GM19438 (cell line): Measurements from ENCODE around the gene IKZF1.

Source experiments
- ATAC-seq: cut with Tn5 transposase; IDR thresholded peaks from one replicate; pipeline ENCODE4 v1.9.1; 2021; ENCODE audit warnings: low read depth; ENCODE audit not compliant: unreplicated experiment

IKZF1 gene

DNA sequence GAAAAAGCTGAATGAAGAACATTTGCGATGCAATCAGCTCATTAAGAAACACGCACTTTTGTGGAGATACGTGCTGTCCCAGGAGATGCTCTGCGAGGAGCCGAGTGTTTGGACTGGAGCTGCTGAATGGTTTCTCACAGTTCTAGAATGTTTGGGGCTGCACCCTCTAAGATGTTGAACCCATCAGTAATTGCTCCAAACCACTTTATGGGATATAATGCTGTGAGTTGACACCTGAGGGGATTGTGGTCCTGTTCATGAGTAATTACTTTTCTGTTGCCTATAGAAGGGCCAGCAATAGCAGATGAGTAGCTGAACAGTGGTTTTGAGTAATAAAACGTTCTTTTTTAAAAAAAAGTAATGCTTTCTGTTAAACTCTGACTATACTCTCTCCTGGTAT, 63.1 kb downstream of the IKZF1 start:
- ATAC-seq: no peak

DNA sequence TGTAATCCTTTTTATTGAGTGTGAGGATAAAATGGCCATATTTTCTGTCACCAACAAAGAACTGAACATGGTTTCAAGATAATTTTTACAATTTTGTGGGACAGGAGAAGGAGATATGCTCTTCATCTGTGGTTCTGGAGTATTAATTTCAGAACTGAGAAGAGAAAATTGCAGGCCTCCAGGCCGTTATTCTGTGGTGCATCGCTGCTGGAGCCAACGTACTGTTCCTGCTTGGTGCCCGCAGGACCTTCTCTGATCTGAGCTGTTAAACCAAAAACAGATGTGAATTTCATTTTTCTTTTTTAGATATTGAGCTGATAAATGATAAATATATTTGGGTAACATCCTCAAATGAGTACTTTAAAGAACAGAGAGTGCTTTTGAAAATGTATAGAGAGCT, 63.9 kb downstream of the IKZF1 start:
- ATAC-seq: no peak

DNA sequence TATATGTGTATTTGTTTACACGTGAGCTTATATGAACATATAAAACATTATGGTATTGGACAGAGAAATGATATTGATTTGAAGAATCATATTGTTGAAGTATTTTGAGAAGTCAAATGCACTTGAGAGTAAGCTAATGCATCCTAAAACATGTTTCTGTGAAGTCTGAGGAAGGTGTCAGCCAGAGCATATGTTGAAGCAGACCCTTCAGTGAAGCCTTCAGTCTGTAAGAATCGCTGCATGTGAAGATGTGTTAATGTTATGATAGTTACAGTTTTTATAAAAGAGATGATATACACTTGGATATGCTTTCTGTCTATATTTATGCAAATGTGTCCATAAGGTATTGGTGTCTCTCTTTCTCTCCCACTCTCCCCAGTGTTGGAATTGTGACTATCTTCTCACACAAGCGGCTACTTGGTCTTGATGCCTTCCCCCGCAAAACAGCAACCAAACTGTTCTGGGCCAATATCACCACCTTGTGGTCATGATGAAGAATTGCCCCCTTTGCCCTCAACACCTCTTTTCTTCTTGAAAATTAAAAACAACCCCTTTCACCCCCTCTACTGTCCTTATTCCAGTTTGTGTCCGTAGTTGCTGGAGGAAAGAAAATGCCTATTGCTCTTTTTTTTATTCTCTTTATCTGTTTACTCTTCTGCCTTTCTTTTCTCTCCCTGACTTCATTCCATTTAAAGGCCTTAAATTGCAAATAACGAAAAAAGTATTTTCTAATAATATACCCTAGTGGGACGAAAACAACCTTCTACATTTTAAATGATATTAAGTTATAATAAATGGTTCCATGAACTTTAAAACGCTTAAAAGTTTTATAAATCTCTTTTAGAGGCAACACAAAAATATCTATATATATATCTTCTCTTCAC, 64.9 kb downstream of the IKZF1 start:
- ATAC-seq: no peak

DNA sequence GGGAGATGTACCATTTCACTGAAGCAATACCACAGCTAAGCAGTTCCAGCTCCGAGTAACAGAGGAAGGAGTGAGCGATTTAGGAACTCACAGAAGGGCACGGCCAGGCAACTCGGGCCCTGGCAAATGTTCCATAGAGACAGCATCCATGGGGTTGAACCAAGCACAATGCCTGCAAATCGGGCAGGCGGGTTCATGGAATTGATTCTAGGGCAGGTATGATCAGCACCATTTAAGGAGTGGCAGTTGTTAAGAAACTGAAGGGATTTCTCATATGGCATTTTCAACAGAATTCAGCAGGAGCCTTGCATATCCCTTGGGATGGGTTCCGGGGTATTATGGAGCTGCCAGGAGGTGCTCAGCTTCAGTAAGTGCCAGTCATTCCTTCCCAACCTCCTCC, 66.4 kb downstream of the IKZF1 start:
- ATAC-seq: no peak

DNA sequence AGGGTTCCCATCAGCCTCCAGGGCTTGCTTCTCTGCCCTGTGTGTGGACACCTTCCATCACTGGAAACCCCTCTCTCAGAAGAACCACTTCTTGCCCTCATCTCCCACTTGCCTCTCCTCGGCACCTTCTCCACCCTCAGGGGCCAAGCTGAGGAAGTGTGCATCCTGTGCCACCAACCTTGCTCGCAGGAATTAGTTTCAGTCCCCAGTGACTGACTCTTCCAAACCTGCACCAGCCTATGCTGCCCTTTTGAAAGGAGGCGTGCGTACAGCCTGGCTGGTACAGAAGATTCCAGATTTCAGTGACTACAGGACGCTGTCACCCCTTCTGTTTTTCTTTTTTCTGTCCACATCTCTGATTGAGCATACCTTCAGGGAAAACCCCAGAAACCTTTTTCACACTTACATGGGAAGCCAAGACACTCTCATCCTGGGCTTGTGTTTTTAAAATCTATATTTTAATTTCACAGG, 67.1 kb downstream of the IKZF1 start:
- no peak for ATAC-seq

GRCh38 chr7:50372923-50373322, 68.4 kb downstream of the IKZF1 start:
- ATAC-seq: no peak

DNA sequence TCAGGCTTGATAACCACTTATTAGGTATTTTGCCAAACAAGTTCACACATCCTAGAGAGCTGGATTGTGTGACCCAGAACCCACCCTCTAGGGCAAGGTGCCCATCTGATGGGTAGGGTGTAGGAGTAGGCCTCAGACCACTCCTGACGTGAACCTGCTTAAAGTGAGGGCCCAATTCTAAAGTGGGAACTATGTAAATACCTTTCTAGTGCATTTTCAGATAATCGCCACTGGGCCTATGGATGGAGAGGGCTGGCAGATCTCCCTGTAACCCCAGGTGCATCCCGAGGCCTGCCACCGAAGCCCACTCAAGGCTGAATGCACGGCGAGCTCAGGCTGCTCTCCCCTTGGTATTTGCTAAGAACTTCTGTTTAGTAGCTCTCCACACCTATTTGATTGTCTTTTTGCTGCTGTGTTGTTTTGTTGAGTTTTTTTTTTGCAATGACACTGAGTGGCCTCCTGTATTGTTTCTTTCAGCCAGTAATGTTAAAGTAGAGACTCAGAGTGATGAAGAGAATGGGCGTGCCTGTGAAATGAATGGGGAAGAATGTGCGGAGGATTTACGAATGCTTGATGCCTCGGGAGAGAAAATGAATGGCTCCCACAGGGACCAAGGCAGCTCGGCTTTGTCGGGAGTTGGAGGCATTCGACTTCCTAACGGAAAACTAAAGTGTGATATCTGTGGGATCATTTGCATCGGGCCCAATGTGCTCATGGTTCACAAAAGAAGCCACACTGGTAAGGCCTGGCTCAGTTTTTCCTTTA, 71.7 kb downstream of the IKZF1 start:
- no peak for ATAC-seq

- ATAC-seq: no peak
Observed at GRCh38 chr7:50377356-50377755, 72.8 kb downstream of the IKZF1 start.

GRCh38 chr7:50379082-50379481, 74.6 kb downstream of the IKZF1 start:
- ATAC-seq: no peak

GRCh38 chr7:50379539-50379938, 75.0 kb downstream of the IKZF1 start:
- no peak for ATAC-seq

- no peak for ATAC-seq
Observed at GRCh38 chr7:50382455-50382854, 77.9 kb downstream of the IKZF1 start.

- no peak for ATAC-seq
Observed at GRCh38 chr7:50387351-50387750, 82.8 kb downstream of the IKZF1 start.

GRCh38 chr7:50389961-50390360, 85.4 kb downstream of the IKZF1 start:
- ATAC-seq: no peak

DNA sequence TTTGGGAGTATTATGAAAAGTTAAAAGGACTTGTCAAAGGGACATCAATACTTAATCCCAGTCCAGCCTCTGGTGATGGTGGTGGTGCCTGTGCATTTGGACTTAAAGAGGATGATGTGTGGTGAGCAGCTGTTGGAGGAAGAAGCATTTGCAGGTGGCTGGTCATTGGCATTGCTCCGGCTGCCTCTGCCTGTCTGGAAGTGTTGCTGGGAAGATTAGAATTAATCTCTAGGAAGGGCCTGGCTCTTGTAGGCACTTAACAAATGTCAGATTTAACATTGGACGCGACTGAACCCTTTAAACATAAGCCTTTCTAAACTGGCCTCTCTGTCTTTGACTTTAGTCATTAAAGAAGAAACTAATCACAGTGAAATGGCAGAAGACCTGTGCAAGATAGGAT, 86.9 kb downstream of the IKZF1 start:
- no peak for ATAC-seq

DNA sequence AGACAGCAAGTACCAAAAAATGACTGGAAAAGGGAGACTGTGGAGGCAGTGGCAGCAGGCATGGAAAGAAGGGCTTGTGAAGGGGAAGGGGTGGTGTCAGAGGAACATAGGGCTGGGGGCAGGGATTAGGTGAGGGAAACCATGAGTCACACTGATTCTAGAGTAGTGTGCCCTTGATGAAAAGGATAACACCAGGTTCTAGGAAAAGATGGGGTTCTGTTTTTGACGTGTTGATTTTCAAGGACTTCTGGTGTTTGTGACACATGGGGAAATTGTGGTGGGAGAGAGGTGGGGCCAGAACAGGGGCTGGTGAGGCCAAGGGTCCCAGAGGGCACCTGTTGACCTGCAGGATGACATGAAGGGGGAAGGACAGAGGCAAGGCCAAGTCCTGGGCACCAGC, 88.6 kb downstream of the IKZF1 start:
- ATAC-seq: no peak

- ATAC-seq: no peak
Observed at GRCh38 chr7:50393547-50394252, 89.2 kb downstream of the IKZF1 start.

- ATAC-seq: no peak
Observed at GRCh38 chr7:50394315-50394714, 89.8 kb downstream of the IKZF1 start.

DNA sequence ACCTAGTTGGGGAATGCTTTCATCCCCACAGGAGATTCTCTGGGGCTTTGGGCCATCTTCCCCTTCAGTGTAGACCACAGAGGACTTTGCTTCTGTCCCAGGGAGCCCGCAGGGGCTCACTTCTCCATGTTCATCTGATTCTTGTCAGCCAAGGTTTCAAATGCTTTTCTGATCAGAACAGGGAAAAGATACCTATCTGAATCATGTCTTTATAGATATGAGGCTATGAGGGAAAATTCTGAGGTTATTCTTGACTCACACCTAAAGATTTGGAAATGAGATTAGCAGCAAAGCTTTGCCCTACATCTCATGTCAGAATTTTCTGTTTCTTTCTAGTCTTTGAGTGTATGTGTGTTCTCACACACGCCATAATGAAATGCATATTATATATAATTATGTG, 92.3 kb downstream of the IKZF1 start:
- ATAC-seq: no peak

DNA sequence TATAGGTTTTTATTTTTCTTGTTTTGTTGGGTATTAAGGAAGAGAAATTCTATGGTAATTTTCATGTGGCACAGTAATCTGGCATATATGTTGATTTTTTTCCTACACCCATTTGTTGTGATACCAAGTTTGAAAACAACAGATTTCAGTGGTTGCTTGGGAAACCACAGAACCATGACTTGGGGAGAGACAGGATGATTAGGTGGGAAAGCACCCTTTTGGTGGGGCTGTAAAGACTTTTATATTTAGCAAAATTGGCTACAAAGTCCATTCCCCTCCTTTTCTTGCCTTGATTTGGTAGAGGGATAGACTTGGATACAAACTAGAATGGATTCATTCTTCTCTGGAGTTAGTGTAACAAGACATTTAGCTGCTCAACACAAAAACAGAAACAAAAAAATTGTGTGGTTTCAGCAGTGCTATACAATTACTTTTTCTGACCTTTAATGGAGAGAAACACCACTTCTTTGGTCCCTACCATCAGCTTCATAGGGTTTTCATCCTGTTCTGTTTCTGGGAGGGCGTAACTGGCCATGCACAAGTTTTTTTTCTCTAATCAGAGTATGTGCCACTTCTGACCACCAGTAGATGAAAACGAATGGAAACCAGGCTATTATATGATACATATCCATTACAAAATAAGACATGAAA, 92.9 kb downstream of the IKZF1 start:
- ATAC-seq: no peak

- ATAC-seq: no peak
Observed at GRCh38 chr7:50397971-50398324, 93.4 kb downstream of the IKZF1 start.

- no peak for ATAC-seq
Observed at GRCh38 chr7:50399206-50399605, 94.7 kb downstream of the IKZF1 start.
